ENCODE results near the gene PHYKPL. TPM values are rescaled to one million over a fixed set of nuclear protein-coding genes. Genes with fewer than 3 reads are reported as not detected.
"Not testable (repeated sequence)": the region's sequence is repeated elsewhere in the genome, so short reads cannot be mapped to it uniquely, and the experiment has no call there.

Gene PHYKPL
- total RNA-seq, 3 donors from 2014 or later (not counting 1 experiment from before 2014, with no cell fraction given) = 111 to 134 (median 131) TPM

GRCh38 chr5:178230879-178231538 lies 1.6 kb downstream of the PHYKPL start:
- H3K4me1 ChIP-seq (ENCODE audit: control insufficient read depth, insufficient read depth, low read length) = peaks cover 47% of the 10 kb centered on the region
- no peak for DNase-seq
- peaks cover 19% of the 10 kb centered on the region for H3K36me3 Mint-ChIP-seq
- H3K9me3 Mint-ChIP-seq = no peaks in the 10 kb centered on the region
- WGBS (ENCODE audit: insufficient coverage) = 77% methylated on average over 9 of the region's 9 CpGs
- no peak overlapping the region for H3K27ac ChIP-seq (ENCODE audit: low read length)
- peaks cover 33% of the 10 kb centered on the region for H3K36me3 ChIP-seq (ENCODE audit: control insufficient read depth, insufficient read depth, low read length)
- ATAC-seq = no peak
- peaks cover 57 to 65% of the 10 kb centered on the region in 2 donors for H3K4me1 Mint-ChIP-seq
- peak overlapping the region; percentile 68 to 69 for H3K27ac Mint-ChIP-seq
- H3K27me3 Mint-ChIP-seq (ENCODE audit: low read depth in 2 of 2) = no peaks in the 10 kb centered on the region
- H3K9me3 ChIP-seq (ENCODE audit: control insufficient read depth, insufficient read depth, low read length) = no peaks in the 10 kb centered on the region
- H3K4me3 ChIP-seq (ENCODE audit: low read length) = peak overlapping the region; percentile 70
- no peaks in the 10 kb centered on the region for H3K27me3 ChIP-seq (ENCODE audit: control insufficient read depth, insufficient read depth, low read length)
- peak overlapping the region; percentile 87 for H3K4me3 Mint-ChIP-seq
- intact Hi-C loops (cut with micrococcal nuclease) = loop anchor here (10.0 kb wide), 2 partner anchors 116 to 504 kb away; partner anchors contain the start of genes N4BP3 and ZNF354A
- no peak for TF ChIP-seq CTCF (IDR thresholded peaks at IDR 0.05)

GRCh38 chr5:178229861-178230260 lies 2.7 kb downstream of the PHYKPL start:
- TF ChIP-seq CTCF (IDR thresholded peaks at IDR 0.05) = no peak
- intact Hi-C loops (cut with micrococcal nuclease) = loop anchor here (10.0 kb wide), 2 partner anchors 115 to 505 kb away; partner anchors contain the start of genes N4BP3 and ZNF354A
- H3K9me3 ChIP-seq (ENCODE audit: control insufficient read depth, insufficient read depth, low read length) = no peaks in the 10 kb centered on the region
- WGBS (ENCODE audit: insufficient coverage) = 96% methylated on average over 10 of the region's 10 CpGs
- H3K9me3 Mint-ChIP-seq = no peaks in the 10 kb centered on the region
- DNase-seq (no peak), ATAC-seq (no peak)
- H3K27me3 ChIP-seq (ENCODE audit: control insufficient read depth, insufficient read depth, low read length) = no peaks in the 10 kb centered on the region
- H3K4me3 Mint-ChIP-seq = peak overlapping the region; percentile 56
- H3K4me1 ChIP-seq (ENCODE audit: control insufficient read depth, insufficient read depth, low read length) = peaks cover 36% of the 10 kb centered on the region
- no peak overlapping the region for H3K4me3 ChIP-seq (ENCODE audit: low read length)
- peaks cover 46 to 60% of the 10 kb centered on the region in 2 donors for H3K4me1 Mint-ChIP-seq
- H3K27ac ChIP-seq (ENCODE audit: low read length) = no peak overlapping the region
- peaks cover 37% of the 10 kb centered on the region for H3K36me3 ChIP-seq (ENCODE audit: control insufficient read depth, insufficient read depth, low read length)
- no peaks in the 10 kb centered on the region for H3K27me3 Mint-ChIP-seq (ENCODE audit: low read depth in 2 of 2)
- peaks cover 19% of the 10 kb centered on the region for H3K36me3 Mint-ChIP-seq
- H3K27ac Mint-ChIP-seq = peak overlapping the region; percentile 33 to 68

GRCh38 chr5:178229111-178229510 lies 3.5 kb downstream of the PHYKPL start:
- H3K4me3 Mint-ChIP-seq = peak overlapping the region; percentile 30
- H3K4me3 ChIP-seq (ENCODE audit: low read length); H3K27me3 Mint-ChIP-seq (ENCODE audit: low read depth in 2 of 2); H3K27me3 ChIP-seq (ENCODE audit: control insufficient read depth, insufficient read depth, low read length); DNase-seq; ATAC-seq; H3K9me3 Mint-ChIP-seq; H3K27ac ChIP-seq (ENCODE audit: low read length); H3K9me3 ChIP-seq (ENCODE audit: control insufficient read depth, insufficient read depth, low read length); intact Hi-C loops (cut with micrococcal nuclease): not testable (repeated sequence)
- peaks cover 19% of the 10 kb centered on the region for H3K36me3 Mint-ChIP-seq
- Histone ChIP-seq H3K36me3 (ENCODE audit: control insufficient read depth, insufficient read depth, low read length) (peaks cover 43% of the 10 kb centered on the region), H3K4me1 (ENCODE audit: control insufficient read depth, insufficient read depth, low read length) (peaks cover 30% of the 10 kb centered on the region)
- H3K4me1 Mint-ChIP-seq = peaks cover 42 to 64% of the 10 kb centered on the region in 2 donors
- 95% methylated on average over 13 of the region's 13 CpGs for WGBS (ENCODE audit: insufficient coverage)
- H3K27ac Mint-ChIP-seq = peak overlapping the region; percentile 33 to 68

GRCh38 chr5:178228609-178229008 lies 4.0 kb downstream of the PHYKPL start:
- TF ChIP-seq CTCF (IDR thresholded peaks at IDR 0.05) = no peak
- peaks cover 43% of the 10 kb centered on the region for H3K36me3 ChIP-seq (ENCODE audit: control insufficient read depth, insufficient read depth, low read length)
- no peaks in the 10 kb centered on the region for H3K9me3 Mint-ChIP-seq
- H3K4me3 ChIP-seq (ENCODE audit: low read length) = no peak overlapping the region
- H3K27ac ChIP-seq (ENCODE audit: low read length) = no peak overlapping the region
- peak overlapping the region in 1 of 2 donors; percentile 68 for H3K27ac Mint-ChIP-seq
- no peak for DNase-seq
- WGBS (ENCODE audit: insufficient coverage) = 93% methylated on average over 11 of the region's 11 CpGs
- H3K36me3 Mint-ChIP-seq = peaks cover 19% of the 10 kb centered on the region
- no peaks in the 10 kb centered on the region for H3K9me3 ChIP-seq (ENCODE audit: control insufficient read depth, insufficient read depth, low read length)
- no peak for ATAC-seq
- H3K4me3 Mint-ChIP-seq = no peak overlapping the region
- peaks cover 47 to 69% of the 10 kb centered on the region in 2 donors for H3K4me1 Mint-ChIP-seq
- H3K27me3 ChIP-seq (ENCODE audit: control insufficient read depth, insufficient read depth, low read length) = no peaks in the 10 kb centered on the region
- no peaks in the 10 kb centered on the region for H3K27me3 Mint-ChIP-seq (ENCODE audit: low read depth in 2 of 2)
- H3K4me1 ChIP-seq (ENCODE audit: control insufficient read depth, insufficient read depth, low read length) = peaks cover 30% of the 10 kb centered on the region
- intact Hi-C loops (cut with micrococcal nuclease) = no loop called here

Measured in natural killer cell (primary cell).